Measurements from ENCODE around the gene CACNA2D3.

CACNA2D3 gene

DNA sequence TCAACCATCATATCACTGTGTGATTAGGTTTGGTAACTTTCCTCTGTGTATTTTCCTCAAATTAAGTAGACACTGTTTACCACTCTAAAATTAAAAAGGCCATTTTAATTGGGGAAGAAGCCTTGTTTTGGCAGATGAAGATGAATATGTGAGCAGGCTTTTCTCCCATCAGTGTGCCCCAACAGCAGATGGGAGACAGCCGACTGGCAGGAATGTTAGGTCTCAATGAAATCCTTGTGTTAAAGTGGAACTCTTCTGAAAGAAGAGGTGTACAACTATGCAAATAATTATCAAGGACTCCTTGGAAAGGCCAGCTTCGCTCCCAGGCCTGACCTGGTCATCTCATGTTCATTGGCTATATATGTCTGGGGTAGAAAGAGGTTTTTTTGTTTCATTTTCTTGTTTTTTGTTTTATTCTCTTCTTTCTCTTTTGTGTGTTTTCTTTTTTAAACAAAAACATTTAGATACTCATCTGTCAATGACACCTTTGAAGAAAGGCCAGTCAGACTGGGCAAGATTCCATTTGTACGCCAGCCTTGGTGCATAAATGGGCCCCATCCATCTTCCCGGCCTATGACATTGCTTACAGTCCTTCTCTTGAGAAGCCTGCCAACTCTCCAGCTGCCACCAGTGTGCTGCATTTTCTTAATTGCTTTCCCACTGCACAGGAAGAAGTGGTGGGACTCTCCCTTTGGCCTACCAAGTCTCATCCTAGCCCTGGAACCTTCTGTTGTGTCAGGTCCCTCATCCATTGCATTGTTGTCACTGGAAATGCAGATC is 779.7 kb downstream of the CACNA2D3 start:
- no peak for DNase-seq

DNA sequence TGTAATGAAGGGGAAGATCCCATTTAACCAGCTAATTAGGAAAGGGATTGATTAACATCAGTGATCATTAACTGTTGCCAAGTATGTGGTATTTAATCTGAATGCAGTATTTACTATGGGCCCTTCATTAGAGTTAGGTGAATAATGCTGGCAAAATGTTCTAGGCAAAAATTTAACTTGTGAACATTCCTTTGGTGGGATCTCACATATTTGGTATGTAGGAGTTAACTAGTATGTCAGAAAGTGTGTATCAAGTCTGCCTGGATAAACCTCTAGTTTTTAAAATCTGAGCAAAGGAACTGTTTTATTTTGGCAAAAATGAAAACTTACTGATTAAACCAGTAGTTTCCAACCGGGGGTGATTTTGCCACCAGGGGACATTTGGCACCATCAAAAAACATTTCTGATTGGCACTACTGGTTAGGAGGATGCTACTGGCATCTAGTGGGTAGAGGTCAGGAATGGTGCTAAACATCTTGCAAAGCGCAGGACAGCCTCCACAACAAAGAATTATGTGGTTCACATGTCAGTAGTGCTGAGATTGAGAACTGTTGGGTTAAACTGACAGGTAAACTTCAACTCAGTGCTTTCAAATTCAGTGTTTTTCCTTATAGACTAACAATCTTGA is 783.0 kb downstream of the CACNA2D3 start:
- no peak for DNase-seq

DNA sequence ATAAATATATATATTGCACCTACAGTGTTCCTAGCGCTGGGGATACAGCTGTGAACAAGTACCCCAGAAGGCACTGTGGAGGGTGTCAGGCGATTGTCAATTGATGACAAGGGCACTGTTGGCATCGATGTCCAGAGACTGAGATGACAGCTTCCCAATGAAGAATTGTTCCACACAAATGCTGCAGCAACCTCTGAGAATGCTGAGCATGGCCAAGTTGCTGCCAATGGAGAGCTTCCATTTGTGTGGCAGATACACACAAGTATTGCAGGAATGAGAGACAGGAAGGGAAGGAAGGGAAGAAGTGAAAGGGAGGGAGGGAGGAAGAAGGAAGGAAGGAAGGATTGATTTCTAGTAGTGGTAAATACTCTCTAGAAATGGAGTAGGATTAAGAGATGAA is 783.6 kb downstream of the CACNA2D3 start:
- DNase-seq, result no peak

DNA sequence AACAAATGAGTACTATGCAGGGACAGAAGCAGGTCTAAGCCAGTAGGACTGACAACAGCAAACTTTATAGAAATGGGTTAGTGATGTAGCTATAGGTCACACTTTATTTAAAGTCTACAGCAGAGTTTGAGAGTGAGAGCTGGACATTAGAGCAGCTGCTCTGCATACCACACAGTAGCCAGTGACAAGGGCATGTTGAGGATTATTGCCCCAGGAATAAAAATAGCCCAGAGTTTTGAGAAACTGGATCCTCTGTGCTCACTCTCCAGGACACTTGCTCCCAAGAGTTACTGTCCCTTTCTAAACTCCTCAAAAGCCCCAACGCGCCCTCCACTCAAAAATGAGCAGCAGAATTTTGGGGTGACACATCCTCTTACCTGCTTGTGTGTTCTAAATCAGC is 784.4 kb downstream of the CACNA2D3 start:
- DNase-seq, result no peak

DNA sequence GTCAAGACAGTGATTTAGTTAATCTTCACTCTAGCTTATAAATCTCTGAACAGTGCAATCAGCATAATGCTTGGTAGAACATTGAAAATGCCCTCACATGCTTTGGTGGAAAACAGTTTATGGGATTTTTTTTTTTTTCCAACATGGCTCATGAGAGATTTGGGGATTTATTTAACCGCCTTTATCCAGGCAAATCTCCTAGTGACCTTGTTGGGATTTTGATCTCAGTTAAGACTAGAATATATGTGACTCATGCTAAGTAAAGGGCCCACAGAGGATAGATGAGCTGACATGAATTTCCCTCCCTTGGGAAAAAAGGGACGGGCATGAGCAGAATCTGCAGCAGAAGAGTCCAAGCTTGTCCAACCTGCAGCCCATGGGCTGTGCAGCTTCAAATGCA is 786.8 kb downstream of the CACNA2D3 start:
- no peak for DNase-seq

DNA sequence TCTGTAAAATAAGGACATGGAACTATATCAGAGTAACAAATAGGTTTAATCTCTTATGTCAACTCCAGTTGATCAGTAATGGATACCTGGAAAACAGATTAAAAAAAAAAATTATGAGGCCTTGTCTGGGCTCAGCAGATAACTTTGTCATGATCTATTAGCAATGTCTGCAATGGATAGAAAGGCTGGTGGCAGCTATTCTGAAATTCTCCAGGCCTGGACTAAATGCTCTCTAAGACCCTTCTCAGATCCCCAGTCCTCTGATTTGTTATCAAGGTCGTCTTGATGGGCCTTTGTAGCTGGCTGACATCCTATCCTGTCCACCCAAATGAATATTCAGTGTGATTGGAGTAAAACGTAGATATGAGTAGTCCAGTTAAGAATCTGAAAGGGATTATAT is 791.8 kb downstream of the CACNA2D3 start:
- no peak for DNase-seq

DNA sequence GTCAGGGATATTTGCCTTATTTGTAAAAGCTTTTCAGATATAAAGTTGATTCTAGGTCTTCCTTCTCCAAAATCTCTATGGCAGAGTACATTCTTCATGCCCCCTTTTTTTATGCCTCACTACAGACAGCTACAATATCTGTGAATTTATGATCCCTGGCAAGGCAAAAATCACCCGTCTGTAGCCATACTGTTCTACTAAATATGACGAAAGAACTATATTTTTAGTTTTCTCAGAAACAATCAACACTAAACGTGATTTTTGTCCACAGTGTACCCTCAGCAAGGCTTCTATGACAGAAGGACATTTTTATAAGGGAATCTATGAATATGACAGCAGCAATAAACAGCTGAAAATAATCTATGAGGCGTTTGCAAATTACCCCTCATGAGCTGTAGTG is 792.8 kb downstream of the CACNA2D3 start:
- no peak for DNase-seq

DNA sequence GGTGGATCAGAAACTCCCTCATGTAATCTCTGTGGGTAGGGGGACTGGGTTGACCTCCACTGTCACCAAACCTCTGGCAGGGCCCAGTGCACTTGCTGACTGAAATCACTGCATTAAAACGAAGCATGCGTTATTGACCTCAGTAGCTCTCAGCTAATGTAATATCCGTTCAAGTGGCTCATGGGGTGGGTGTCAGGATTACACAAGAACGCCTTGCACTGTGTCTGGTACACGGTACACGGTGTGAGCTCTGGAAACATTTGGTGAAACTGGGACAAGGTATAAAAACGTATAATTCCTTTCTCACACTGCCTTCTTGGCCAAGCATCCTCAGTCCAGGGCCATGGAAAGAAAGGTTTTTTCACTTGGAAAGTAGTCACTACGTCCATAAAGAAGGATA is 793.6 kb downstream of the CACNA2D3 start:
- DNase-seq, result no peak

DNA sequence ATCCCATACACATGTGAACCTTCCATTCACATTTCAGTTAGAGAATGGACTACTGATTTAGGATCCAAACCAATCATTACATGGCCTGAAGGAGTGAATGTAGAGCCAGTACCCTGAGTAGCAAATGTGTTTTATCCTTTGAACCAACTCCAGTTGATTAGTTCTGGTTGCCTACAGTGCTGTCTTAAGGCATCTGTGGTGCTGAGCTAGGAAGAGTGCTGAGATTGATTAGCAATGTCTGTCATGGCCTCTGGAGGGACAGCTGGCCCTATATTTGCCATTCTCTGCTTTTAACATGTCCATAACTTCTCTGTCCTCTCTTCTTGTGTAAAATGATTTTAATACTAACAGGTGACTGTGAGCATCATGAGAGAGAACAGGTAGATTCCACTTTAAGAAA is 794.4 kb downstream of the CACNA2D3 start:
- DNase-seq, result no peak

DNA sequence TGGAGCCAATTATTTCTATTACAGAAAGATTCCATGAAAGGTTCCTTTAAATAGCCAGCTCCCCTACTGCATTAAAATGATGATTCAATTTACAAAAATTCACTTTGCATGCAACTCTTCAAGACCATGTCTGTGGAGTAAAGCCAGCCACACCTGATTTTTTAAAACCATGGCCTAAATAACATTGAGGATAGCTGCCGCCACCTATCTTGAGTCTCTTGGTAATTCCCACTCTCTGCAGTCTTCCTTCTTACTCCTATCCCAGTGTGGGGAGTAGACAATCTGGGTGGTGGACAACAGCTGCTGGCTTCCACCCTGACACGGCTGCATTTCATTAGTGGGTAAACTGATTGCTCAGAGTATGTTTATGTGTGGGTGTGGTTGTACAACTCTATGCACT is 794.8 kb downstream of the CACNA2D3 start:
- DNase-seq, result no peak

DNA sequence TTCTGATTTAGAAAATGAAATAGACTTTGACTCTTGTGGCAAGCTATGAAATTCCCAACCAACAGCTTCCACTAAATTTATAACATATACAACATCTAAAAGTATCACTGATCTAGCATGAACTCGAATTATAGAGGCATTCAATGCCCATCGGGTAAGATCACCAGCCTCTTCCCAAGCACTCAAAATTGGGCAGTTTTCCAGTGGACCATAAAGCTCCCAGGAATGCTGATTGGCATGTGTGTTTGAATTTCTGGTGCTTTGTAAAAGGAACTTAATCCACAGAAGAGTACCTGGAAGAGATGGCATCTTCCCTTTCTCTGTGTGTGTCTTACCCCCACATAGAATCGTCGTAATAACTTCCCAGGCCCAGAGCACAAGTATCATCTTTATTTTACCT is 795.5 kb downstream of the CACNA2D3 start:
- DNase-seq, result no peak

DNA sequence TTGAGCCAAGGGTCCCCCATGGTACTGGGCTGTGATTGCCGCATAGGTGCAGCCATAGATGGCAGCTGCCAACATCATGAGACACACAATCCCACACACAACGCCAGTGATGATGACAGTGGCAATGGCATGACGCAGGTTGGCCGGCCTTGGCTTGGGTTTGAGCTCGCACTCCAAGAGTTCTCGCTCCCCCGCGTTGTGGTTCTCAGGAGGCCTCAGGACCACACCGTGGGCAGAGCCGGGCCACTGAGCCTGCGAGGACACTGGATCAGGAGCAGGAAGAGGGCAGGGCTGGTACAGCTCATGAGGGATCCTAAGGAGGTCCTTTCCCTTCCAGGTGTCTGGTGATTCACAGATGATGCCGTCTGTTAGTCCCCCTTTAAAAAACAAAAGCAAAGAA is 796.2 kb downstream of the CACNA2D3 start:
- DNase-seq, result no peak

DNA sequence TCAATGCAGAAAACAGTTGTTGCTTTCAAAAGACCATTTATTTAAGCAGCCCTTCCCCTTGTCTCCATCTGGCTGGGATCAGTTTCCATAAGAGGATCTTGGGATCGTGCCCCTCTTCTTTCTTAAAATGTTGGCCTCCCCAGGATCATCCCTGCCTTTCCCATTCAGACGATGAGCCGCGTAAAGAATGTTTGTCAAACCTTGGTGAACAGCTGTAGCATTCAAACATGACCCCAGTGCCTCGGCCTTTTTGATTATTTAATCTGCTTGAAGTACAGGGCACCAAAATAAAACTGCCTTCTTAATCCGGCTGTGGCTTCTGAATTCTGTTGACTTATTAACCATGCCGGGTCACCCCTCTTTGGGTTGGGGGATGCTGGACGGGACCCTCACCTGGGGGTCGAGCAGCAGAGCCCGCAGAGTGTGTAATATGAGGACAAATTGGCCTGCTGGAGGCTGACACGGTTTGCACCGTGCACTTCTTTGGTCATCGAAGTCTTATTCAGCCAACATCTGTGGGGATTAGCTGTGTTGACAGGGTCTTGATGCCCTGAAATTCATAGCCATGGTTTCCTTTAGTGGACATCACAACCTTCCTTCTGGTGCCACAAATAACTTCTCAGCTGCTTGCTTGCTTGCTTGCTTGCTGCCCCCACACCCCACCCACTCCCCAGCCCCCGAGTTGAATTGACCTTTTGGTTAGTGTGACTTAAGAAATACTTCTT is 805.9 kb downstream of the CACNA2D3 start, which contains the start of gene LRTM1:
TSS of gene LRTM1 (minus strand) at position 14 of the 725 bp plus-strand sequence. CDS start 148 bp downstream, outside the sequence.
- DNase-seq, result no peak

DNA sequence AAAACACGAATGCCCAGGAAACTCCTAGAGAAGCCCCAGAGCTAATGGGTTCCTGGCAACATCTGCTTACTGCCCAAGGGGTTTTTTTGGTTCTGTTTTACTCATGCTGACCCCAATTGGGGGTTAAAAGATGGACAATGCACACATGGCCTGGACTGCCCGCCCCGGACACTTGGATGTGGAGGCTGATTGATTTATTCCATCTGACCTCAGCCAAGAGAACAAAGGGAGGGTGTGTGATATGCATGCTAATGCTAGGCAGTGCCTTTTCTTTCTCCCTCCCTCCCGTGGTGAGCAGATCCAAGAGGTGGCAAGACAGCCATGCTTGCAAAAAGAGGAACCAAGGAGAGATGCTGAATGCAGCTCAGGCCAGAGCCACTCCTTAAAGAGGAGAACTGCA is 808.8 kb downstream of the CACNA2D3 start:
- no peak for DNase-seq

DNA sequence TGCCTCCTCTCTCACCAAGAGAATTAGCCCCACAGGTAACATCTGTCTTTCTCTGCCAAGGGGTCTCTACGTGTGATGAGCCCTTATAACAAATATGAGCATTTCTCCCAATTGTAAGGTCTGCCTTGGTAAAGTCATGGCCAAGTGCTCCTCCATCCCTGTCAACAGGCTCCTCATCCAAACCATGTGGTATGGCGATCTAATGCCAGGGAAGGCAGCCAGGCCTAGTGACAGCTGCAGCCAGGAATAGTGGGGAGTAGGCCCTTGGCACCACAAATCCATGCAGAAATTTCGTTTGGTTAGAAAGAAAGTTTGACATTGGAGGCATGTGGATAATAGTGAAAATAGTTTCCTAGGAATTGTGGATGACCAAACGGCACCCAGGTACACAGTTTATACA is 810.3 kb downstream of the CACNA2D3 start:
- no peak for DNase-seq

DNA sequence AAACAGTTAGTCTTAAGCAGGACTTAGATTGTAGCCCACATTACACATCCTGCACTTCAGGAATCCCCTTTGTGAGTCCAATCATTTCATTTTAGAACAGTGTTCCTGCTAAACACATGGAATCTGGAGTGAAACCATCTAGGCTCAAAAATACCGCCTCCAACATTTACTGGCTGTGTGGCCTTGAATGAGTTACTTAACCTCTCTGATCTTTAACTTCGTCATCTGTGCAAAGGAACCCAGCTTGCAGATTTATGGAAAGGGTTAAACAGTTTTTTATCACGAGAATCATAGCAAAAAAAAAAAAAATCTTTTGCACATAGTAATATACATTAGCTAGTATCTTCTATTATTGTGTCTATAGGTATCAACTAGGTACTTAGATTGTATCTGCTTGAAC is 813.5 kb downstream of the CACNA2D3 start:
- DNase-seq, result no peak

DNA sequence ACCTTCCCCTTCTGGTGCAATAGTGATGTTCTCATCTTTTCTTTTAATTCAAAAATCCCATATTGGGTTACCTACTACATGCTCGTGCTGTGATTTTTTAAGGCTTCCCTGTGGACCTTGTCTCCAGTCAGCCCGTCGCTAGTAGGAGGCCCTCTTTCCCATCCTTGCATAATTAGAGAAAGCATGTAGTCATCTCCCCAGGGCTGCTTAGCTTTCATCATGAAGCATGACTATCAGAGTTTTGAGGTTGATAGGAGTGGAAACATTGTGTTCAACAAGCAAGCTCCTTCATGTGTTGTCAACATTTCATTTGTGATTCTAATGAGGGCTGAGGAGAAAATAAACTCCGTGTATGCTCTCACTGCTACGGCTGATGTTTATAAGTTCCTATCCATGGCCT is 814.2 kb downstream of the CACNA2D3 start:
- DNase-seq, result no peak

DNA sequence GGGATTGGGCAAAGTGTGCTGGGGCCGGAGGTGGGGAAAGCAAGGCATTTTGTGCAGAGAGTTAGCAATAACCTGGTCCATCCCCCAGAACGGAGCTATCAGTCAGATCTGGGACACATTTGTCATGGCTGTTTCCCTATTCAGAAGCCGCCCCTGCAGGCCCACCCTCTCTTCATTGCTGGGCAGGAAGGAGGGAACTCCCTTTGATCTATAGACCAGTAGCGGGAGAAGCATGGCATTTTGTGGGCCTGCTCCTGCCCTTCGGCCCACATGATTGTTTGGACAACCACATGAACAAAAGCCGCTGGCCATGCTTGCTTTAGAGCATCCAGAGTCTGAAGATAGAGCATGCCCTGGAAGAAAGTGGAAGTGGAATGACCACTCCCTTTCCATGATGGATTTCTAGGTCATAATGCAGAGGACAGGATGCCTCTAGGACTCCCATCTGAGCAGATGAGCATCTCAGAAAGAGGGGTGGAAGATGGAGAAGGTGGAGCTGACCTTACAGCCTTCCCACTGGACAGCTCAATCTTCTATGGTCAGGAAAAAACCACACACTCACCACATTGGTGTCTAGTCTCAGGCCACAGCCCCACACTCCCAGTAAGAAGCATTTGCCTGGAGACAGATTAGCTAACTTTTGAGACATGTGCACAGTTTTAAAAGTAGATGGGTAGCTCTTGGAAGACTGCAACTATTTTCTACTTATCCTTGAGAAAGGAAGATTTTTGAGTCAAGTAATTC is 817.4 kb downstream of the CACNA2D3 start:
- DNase-seq, result no peak

DNA sequence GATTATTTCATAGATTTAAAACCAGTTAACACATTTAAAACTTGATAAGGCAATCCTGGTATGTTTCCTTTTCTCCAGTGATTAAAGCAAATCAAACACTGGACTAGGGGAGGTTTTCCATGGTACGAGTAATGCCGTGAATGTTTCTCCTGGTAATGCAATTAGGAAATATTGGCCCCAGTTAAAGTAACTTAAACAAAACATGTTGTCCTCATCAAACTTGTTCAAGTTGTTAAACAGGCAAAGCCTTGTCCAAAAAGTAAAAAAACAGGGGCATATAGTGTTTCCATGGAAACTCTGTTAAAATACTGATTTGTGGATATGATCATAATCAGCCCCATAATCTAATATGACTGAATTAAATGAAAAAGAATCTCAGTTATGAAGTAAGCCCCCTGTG is 818.6 kb downstream of the CACNA2D3 start:
- DNase-seq, result no peak

DNA sequence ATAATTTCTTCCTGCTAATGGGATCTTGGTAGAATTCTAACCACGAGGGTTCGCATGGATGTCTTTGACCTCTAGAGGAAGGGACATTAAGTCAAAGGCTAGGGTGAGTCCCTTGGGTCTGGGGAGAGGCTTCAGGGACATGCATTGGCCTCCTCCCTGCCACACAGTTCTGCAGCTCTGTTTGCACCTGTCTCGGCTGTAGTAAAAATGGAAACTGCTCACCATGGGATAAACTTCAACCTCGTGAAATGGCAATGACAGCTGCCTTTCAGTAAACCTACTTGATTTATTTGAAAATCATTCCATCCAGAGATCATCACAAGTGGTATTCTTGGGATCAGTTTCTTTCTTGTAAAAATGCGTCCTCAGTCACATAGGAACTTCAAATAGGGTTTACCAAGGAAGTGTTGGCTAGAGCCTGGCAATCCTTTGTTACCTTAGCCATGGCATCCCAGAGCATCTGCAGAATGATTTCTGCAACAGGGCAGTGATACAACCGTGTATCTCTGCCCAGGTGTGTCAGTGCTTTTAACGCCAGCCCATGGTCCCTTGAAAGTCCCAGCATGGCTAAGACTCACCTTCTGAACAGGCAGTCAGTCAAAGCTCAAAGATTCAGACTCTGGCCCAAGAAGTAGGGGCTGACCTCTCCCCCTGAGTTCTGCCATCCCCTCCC is 819.5 kb downstream of the CACNA2D3 start:
- DNase-seq, result no peak

DNA sequence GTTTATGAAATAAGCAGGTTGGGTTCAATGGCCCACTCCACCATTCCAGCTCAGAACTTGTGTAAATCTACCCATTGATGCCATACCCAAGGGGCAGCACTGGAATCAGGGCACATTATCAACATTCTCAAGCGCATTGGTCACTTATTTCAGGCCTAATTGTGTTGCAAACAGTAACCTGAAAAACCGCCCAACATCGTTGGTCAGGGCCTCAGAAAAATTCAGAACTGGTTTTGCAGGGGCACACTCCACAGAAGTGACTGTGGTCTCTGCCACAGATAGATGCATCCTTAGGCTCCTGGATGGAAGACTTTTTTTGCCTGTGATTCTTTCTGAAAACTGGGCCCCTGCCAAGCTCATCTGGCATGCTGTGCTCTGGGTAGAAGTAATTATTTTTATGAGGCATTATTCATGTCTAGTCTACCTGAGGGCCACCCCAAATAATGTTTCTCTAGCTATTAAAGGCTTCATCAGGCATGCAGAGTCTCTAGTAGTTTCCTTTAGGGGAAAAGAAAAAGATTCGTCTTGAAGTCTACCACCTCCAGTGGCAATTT is 827.2 kb downstream of the CACNA2D3 start:
- DNase-seq, result no peak

DNA sequence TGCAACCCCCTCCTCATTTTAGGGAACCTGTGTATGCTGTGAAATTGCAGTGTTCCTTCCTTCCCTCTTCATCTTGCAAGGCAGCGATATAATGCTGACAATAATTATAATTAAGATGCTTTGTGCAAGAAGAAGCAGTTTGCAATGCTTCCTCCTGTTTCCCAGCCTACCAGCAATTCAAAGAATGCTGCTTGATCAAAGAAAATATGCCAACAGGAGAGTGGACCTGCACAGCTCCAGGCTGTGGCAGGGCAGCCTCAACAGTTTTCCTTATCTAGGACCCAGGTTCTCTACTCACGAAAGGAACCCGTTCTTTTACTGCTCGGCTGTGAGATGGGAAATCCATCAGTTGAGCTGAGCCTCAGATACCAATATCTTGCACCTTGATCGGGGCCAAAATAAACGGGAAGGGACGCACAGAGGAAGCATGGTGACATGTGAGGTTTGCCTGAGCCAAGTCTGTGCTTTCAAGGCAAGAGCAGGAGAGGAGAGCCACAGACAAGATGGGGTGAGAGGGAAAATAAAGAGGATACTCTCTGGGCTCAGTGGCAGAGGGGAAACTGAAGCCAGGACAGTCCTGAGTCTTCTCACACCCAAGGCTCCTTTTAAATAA is 828.1 kb downstream of the CACNA2D3 start:
- DNase-seq, result no peak

All from activated CD8-positive, alpha-beta memory T cell treated with anti-CD3 and anti-CD28 coated beads, Interleukin-2, amount 50 U/mL, for 48 hours (primary cell).